ENCODE data around the gene SLC38A10. TPM values are rescaled to one million over a fixed set of nuclear protein-coding genes. Genes with fewer than 3 reads are reported as not detected.

SLC38A10 gene
- total RNA-seq, 6 donors from 2014 or later: 90.6 to 208 (median 110) TPM

- TF ChIP-seq POLR2AphosphoS5 (IDR thresholded peaks at IDR 0.05) (no peak), CTCF (IDR thresholded peaks at IDR 0.05) (no peak), POLR2A (IDR thresholded peaks at IDR 0.05) (no peak)
- ATAC-seq (ENCODE audit: low FRiP score in 2 of 2): no peak
Observed at GRCh38 chr17:81223762-81224130, 71.4 kb downstream of the SLC38A10 start.

GRCh38 chr17:81222906-81223761 is 72.0 kb downstream of the SLC38A10 start, which contains the start of gene CEP131:
TSS of gene CEP131 (minus strand) at chr17:81222965. CDS start at chr17:81220056, 2,909 bp downstream.
- H3K4me3 ChIP-seq: peak within 1 kb of the TSS; percentile 75 to 89 (median 78)
- H3K4me1 ChIP-seq: peaks cover 14 to 26% (median 21%) of the 10 kb centered on the region in 4 donors
- peak; percentile 98 to 100 for DNase-seq
- WGBS, 2 donors: 2% methylated on average over 33 to 38 of the region's 79 CpGs
- H3K9me3 ChIP-seq: no peaks in the 10 kb centered on the region
- H3K27me3 ChIP-seq: no peaks in the 10 kb centered on the region
- TF ChIP-seq POLR2AphosphoS5 (IDR thresholded peaks at IDR 0.05) (peak in 1 of 2 donors; percentile 42), EP300 (IDR thresholded peaks at IDR 0.05) (no peak), POLR2A (IDR thresholded peaks at IDR 0.05) (peak in 1 of 4 donors; percentile 51), CTCF (IDR thresholded peaks at IDR 0.05) (no peak)
- H3K27ac ChIP-seq: peak within 1 kb of the TSS in 2 of 4 donors; percentile 16 to 67
- ATAC-seq (ENCODE audit: low FRiP score in 2 of 2): peak; percentile 99
- peaks cover 0 to 8% (median 0%) of the 10 kb centered on the region in 4 donors for H3K36me3 ChIP-seq

More at GRCh38 chr17:81223762-81224130, 71.4 kb downstream of the SLC38A10 start:
- WGBS, 2 donors: 20 to 25% methylated on average over 11 of the region's 11 CpGs
- Histone ChIP-seq H3K4me1 (peaks cover 14 to 26% (median 21%) of the 10 kb centered on the region in 4 donors), H3K36me3 (peaks cover 0 to 10% (median 3%) of the 10 kb centered on the region in 4 donors), H3K9me3 (no peaks in the 10 kb centered on the region), H3K27ac (peak overlapping the region in 2 of 4 donors; percentile 7 to 67), H3K4me3 (peak overlapping the region in 3 of 4 donors; percentile 75 to 82 (median 75)), H3K27me3 (no peaks in the 10 kb centered on the region)
- no peak for DNase-seq

GRCh38 chr17:81222620-81222905 is 72.5 kb downstream of the SLC38A10 start:
- Histone ChIP-seq H3K36me3 (peaks cover 0 to 8% (median 0%) of the 10 kb centered on the region in 4 donors), H3K9me3 (no peaks in the 10 kb centered on the region), H3K27ac (peak overlapping the region in 2 of 4 donors; percentile 16 to 60), H3K4me1 (peaks cover 14 to 26% (median 21%) of the 10 kb centered on the region in 4 donors), H3K27me3 (no peaks in the 10 kb centered on the region), H3K4me3 (peak overlapping the region; percentile 75 to 89 (median 78))
- ATAC-seq (ENCODE audit: low FRiP score in 2 of 2) (no peak), DNase-seq (no peak)
- 0 to 2% methylated on average over 8 to 9 of the region's 30 CpGs for WGBS, 2 donors
- TF ChIP-seq POLR2A (IDR thresholded peaks at IDR 0.05) (no peak), CTCF (IDR thresholded peaks at IDR 0.05) (peak in 1 of 6 experiments; percentile 12), EP300 (IDR thresholded peaks at IDR 0.05) (no peak), POLR2AphosphoS5 (IDR thresholded peaks at IDR 0.05) (no peak)

- DNase-seq (no peak), ATAC-seq (ENCODE audit: low FRiP score in 2 of 2) (no peak)
- Histone ChIP-seq H3K4me3 (peak overlapping the region; percentile 75 to 89 (median 78)), H3K27ac (peak overlapping the region in 1 of 4 donors; percentile 16), H3K27me3 (no peaks in the 10 kb centered on the region), H3K4me1 (peaks cover 14 to 26% (median 21%) of the 10 kb centered on the region in 4 donors), H3K9me3 (no peaks in the 10 kb centered on the region), H3K36me3 (peaks cover 0 to 8% (median 0%) of the 10 kb centered on the region in 4 donors)
- 3 to 25% methylated on average over 7 to 20 of the region's 24 CpGs for WGBS, 2 donors
- TF ChIP-seq POLR2A (IDR thresholded peaks at IDR 0.05) (no peak), CTCF (IDR thresholded peaks at IDR 0.05) (no peak), POLR2AphosphoS5 (IDR thresholded peaks at IDR 0.05) (no peak), EP300 (IDR thresholded peaks at IDR 0.05) (no peak)
Observed at GRCh38 chr17:81221842-81222619, 73.1 kb downstream of the SLC38A10 start.
